H1 (cell line): ENCODE measurements around the gene PTPRE. TPM values are rescaled to one million over a fixed set of nuclear protein-coding genes. Genes with fewer than 3 reads are reported as not detected.

Experiments used
- CTCF ChIA-PET: fragments of 300-600 bp; sonication (Branson Sonifier 250); formaldehyde crosslinking; loops from one replicate; lab custom pipeline; 2021; ENCODE audit not compliant: partially characterized antibody; lab: Charles Lee
- POLR2A ChIA-PET: fragments of 300-600 bp; sonication (Branson Sonifier 250); formaldehyde crosslinking; loops from one replicate; lab custom pipeline; 2021; ENCODE audit warnings: inconsistent platforms; ENCODE audit not compliant: partially characterized antibody; lab: Charles Lee
- DNase-seq, 2 experiments: peaks; one replicate each; pipeline versions ENCODE4 v3.0.0 to v3.0.0-alpha.2; 2010 to 2022; ENCODE audit warnings: low spot score in 2 of 2, low read depth in 1 of 2, mixed read lengths in 1 of 2
- FAIRE-seq: peaks from 2 replicates; lab custom pipeline; 2011; peaks lifted over from hg19 to GRCh38; lab: Jason Lieb, UNC
- H2AFZ ChIP-seq: 2 replicates; pipeline ENCODE4 v1.8.1; 2012; ENCODE audit warnings: low read length, inconsistent platforms
- H2AK5ac ChIP-seq: 2 replicates; pipeline ENCODE4 v1.6.1; 2013; ENCODE audit warnings: low read depth, low read length
- H2BK120ac ChIP-seq: replicated peaks from 2 replicates; pipeline ENCODE3; 2013; ENCODE audit warnings: low read depth, low read length, inconsistent platforms
- H2BK12ac ChIP-seq: 2 replicates; pipeline ENCODE4 v1.6.1; 2013; ENCODE audit warnings: low read depth, low read length
- H2BK15ac ChIP-seq: 2 replicates; pipeline ENCODE4 v1.6.1; 2013; ENCODE audit warnings: low read length
- H2BK20ac ChIP-seq: 2 replicates; pipeline ENCODE4 v1.6.1; 2013; ENCODE audit warnings: low read length
- H2BK5ac ChIP-seq: 2 replicates; pipeline ENCODE4 v1.6.1; 2013; ENCODE audit warnings: low read depth, low read length
- H3K14ac ChIP-seq: 2 replicates; pipeline ENCODE4 v1.6.1; 2013; ENCODE audit warnings: inconsistent platforms; ENCODE audit not compliant: insufficient read length
- H3K18ac ChIP-seq: 2 replicates; pipeline ENCODE4 v1.6.1; 2013; ENCODE audit warnings: low read length; ENCODE audit errors: extremely low read depth
- H3K23ac ChIP-seq: 2 replicates; pipeline ENCODE4 v1.6.1; 2013; ENCODE audit warnings: inconsistent platforms; ENCODE audit not compliant: insufficient read length
- H3K23me2 ChIP-seq: 2 replicates; pipeline ENCODE4 v1.6.1; 2013; ENCODE audit warnings: low read depth, low read length
- H3K27ac ChIP-seq: 2 replicates; pipeline ENCODE4 v1.6.1; 2011; ENCODE audit warnings: low read depth, low read length, inconsistent platforms
- H3K27me3 ChIP-seq, 4 experiments: replicated peaks in 1 of 4; 1 replicate in 1 of 4; 2 replicates in 3 of 4; pipeline versions ENCODE4 v1.6.1 to v1.8.1; 2011 to 2013; ENCODE audit warnings: low read length in 3 of 4, mild to moderate bottlenecking in 3 of 4, inconsistent platforms in 2 of 4, mixed read lengths in 2 of 4, moderate library complexity in 1 of 4; ENCODE audit not compliant: control insufficient read depth in 3 of 4, insufficient read depth in 3 of 4; ENCODE audit errors: extremely low read depth in 1 of 4
- H3K36me3 ChIP-seq, 4 experiments: 2 replicates each; pipeline versions ENCODE4 v1.6.1 to v1.8.1; 2011 to 2013; ENCODE audit warnings: mild to moderate bottlenecking in 4 of 4, low read length in 3 of 4, moderate library complexity in 2 of 4, control low read depth in 1 of 4, inconsistent platforms in 1 of 4; ENCODE audit not compliant: insufficient read depth in 4 of 4, control insufficient read depth in 2 of 4
- H3K4ac ChIP-seq: replicated peaks from 2 replicates; pipeline ENCODE3; 2013; ENCODE audit warnings: low read length, low read depth, mixed read lengths, inconsistent platforms; ENCODE audit not compliant: insufficient read length
- H3K4me1 ChIP-seq, 4 experiments: replicated peaks in 1 of 4; 1 replicate in 1 of 4; 2 replicates in 3 of 4; pipeline versions ENCODE4 v1.6.1 to v1.8.1; 2011 to 2013; ENCODE audit warnings: low read length in 3 of 4, inconsistent platforms in 2 of 4, mixed read lengths in 1 of 4; ENCODE audit not compliant: insufficient read depth in 4 of 4, control insufficient read depth in 3 of 4
- H3K4me2 ChIP-seq, 2 experiments: 2 replicates each; pipeline versions ENCODE4 v1.6.1 to v1.8.1; 2011 to 2013; ENCODE audit warnings: low read depth in 2 of 2, low read length in 2 of 2, control low read depth in 1 of 2, inconsistent platforms in 1 of 2, mild to moderate bottlenecking in 1 of 2; ENCODE audit not compliant: insufficient read depth in 1 of 2
- H3K4me3 ChIP-seq, 4 experiments: fragments of 200-600, 300-600 bp in 1 of 4; sonication (generic), shearing (Covaris generic), sonication (Bioruptor Twin) in 1 of 4; 2 replicates each; pipeline versions ENCODE4 v1.5.1 to v1.8.1; 2011 to 2016; ENCODE audit warnings: low read length in 4 of 4, low read depth in 3 of 4, control low read depth in 2 of 4, inconsistent platforms in 2 of 4, mild to moderate bottlenecking in 2 of 4, mixed read lengths in 1 of 4, moderate library complexity in 1 of 4; ENCODE audit not compliant: insufficient read depth in 2 of 4; ENCODE audit errors: extremely low read depth in 1 of 4
- H3K56ac ChIP-seq: replicated peaks from 2 replicates; pipeline ENCODE3; 2013; ENCODE audit warnings: low read depth, mild to moderate bottlenecking, mixed read lengths, low read length, inconsistent platforms; ENCODE audit not compliant: insufficient read length
- H3K79me1 ChIP-seq: 2 replicates; pipeline ENCODE4 v1.6.1; 2013; ENCODE audit warnings: low read depth, low read length, control low read depth
- H3K79me2 ChIP-seq, 2 experiments: 2 replicates each; pipeline versions ENCODE4 v1.6.1 to v1.8.1; 2012 to 2013; ENCODE audit warnings: low read length in 2 of 2, mild to moderate bottlenecking in 2 of 2, inconsistent platforms in 1 of 2; ENCODE audit not compliant: insufficient read depth in 2 of 2, control insufficient read depth in 1 of 2
- H3K9ac ChIP-seq, 4 experiments: replicated peaks in 1 of 4; 1 replicate in 1 of 4; 2 replicates in 3 of 4; pipeline versions ENCODE4 v1.6.1 to v1.8.1; 2011 to 2013; ENCODE audit warnings: low read depth in 3 of 4, low read length in 3 of 4, control low read depth in 2 of 4, mild to moderate bottlenecking in 2 of 4, moderate library complexity in 2 of 4, inconsistent platforms in 1 of 4; ENCODE audit errors: extremely low read depth in 1 of 4
- H3K9me3 ChIP-seq, 2 experiments: 2 replicates each; pipeline versions ENCODE4 v1.6.1 to v1.8.1; 2012 to 2013; ENCODE audit warnings: mild to moderate bottlenecking in 2 of 2, moderate library complexity in 2 of 2, control low read depth in 1 of 2, inconsistent platforms in 1 of 2, low read depth in 1 of 2, low read length in 1 of 2, mixed read lengths in 1 of 2; ENCODE audit not compliant: insufficient read depth in 2 of 2
- H4K20me1 ChIP-seq, 2 experiments: replicated peaks in 1 of 2; 2 replicates each; pipeline versions ENCODE3 to v1.8.1; 2011 to 2013; ENCODE audit warnings: inconsistent platforms in 2 of 2, low read length in 2 of 2, mild to moderate bottlenecking in 1 of 2; ENCODE audit not compliant: insufficient read depth in 2 of 2, control insufficient read depth in 1 of 2
- H4K5ac ChIP-seq: 2 replicates; pipeline ENCODE4 v1.6.1; 2013; ENCODE audit warnings: low read length, low read depth, mixed read lengths, inconsistent platforms; ENCODE audit not compliant: insufficient read length
- H4K8ac ChIP-seq: 2 replicates; pipeline ENCODE4 v1.8.0; 2013; ENCODE audit warnings: mild to moderate bottlenecking, moderate library complexity, low read length, inconsistent platforms; ENCODE audit not compliant: insufficient read depth; ENCODE audit errors: extremely low read depth
- H4K91ac ChIP-seq: replicated peaks from 2 replicates; pipeline ENCODE3; 2013; ENCODE audit warnings: low read length, mixed read lengths, inconsistent platforms; ENCODE audit not compliant: insufficient read length
- ASH2L ChIP-seq: fragments of 200-600, 300-600 bp; sonication (generic); IDR thresholded peaks from one replicate; pipeline ENCODE4 v1.7.1; 2017; ENCODE audit warnings: low read length
- CBX5 ChIP-seq: fragments of 300-800, 300-1000 bp; sonication (generic); IDR thresholded peaks from 2 replicates; pipeline ENCODE4 v1.7.1; 2016; ENCODE audit warnings: antibody characterized with exemption, low read length, low read depth
- CHD2 ChIP-seq: IDR thresholded peaks from 2 replicates; pipeline ENCODE4 v1.6.1; 2012; ENCODE audit warnings: low read length, improper control_type of control experiment
- EP300 ChIP-seq, 2 experiments: IDR thresholded peaks; 1 replicate in 1 of 2; 2 replicates in 1 of 2; pipeline ENCODE4 v1.6.1; 2011 to 2012; ENCODE audit warnings: low read depth in 2 of 2, low read length in 2 of 2, mild to moderate bottlenecking in 2 of 2, borderline replicate concordance in 1 of 2, inconsistent platforms in 1 of 2, moderate library complexity in 1 of 2
- FOSL1 ChIP-seq: IDR thresholded peaks from 2 replicates; pipeline ENCODE4 v1.6.1; 2011; ENCODE audit warnings: mild to moderate bottlenecking, low read depth, low read length, moderate library complexity; ENCODE audit not compliant: insufficient read depth
- JUN ChIP-seq: IDR thresholded peaks from 2 replicates; pipeline ENCODE4 v1.6.1; 2011; ENCODE audit warnings: low read depth, mild to moderate bottlenecking, improper control_type of control experiment, low read length
- MAFK ChIP-seq: IDR thresholded peaks from 2 replicates; pipeline ENCODE4 v1.6.1; 2012; ENCODE audit warnings: low read depth, mild to moderate bottlenecking, improper control_type of control experiment, low read length
- POU5F1 ChIP-seq: IDR thresholded peaks from 2 replicates; pipeline ENCODE4 v1.6.1; 2011; ENCODE audit warnings: low read depth, mild to moderate bottlenecking, low read length, moderate library complexity
- RFX5 ChIP-seq: IDR thresholded peaks from 2 replicates; pipeline ENCODE4 v1.6.1; 2011; ENCODE audit warnings: low read depth, low read length, improper control_type of control experiment, borderline replicate concordance
- TBP ChIP-seq: IDR thresholded peaks from 2 replicates; pipeline ENCODE4 v1.6.1; 2011; ENCODE audit warnings: low read depth, low read length, improper control_type of control experiment
- WGBS, 2 experiments: shearing (Covaris generic) in 1 of 2; methylation state at CpG; one replicate each; pipeline versions ENCODE4 v1.1.6 to v1.1.7; 2013 to 2015; ENCODE audit warnings: low lambda C conversion rate in 2 of 2, mixed read lengths in 2 of 2, inconsistent platforms in 1 of 2, low coverage in 1 of 2, missing lambda C conversion rate in 1 of 2; ENCODE audit not compliant: insufficient replicate concordance in 2 of 2, insufficient coverage in 1 of 2, insufficient read length in 1 of 2; ENCODE audit errors: extremely low coverage in 1 of 2, missing lambda C conversion rate in 1 of 2; 5-methylcytosine and 5-hydroxymethylcytosine counted together
- polyA plus RNA-seq, 7 experiments: library from polyadenylated mRNA; depleted of rRNA in 3 of 7; stranded (reverse) in 5 of 7; unstranded in 2 of 7; fragments of >200 nt in 5 of 7; fragments of 200-250 nt in 2 of 7; gene quantifications; 1 replicate in 5 of 7; 2 replicates in 1 of 7; 4 replicates in 1 of 7; pipeline versions ENCODE4 v1.2.1 to v1.2.3, GENCODE V29; 2011 to 2013; ENCODE audit warnings: missing spikeins in 2 of 7, mixed read lengths in 2 of 7
- total RNA-seq: library from RNA; stranded (reverse); fragmentation: NEBNext Ultra II Directional; extraction: Animal tissue kit (Norgen Biotek cat#: 25700); gene quantifications from 2 replicates; pipeline ENCODE4 v1.2.1, GENCODE V29; 2021

The PTPRE gene
- total and polyA plus RNA-seq, 2 of the 8 experiments (the other 6 are each of a cell fraction or from before 2014, with no cell fraction given): 0.33 to 0.54 TPM

DNA sequence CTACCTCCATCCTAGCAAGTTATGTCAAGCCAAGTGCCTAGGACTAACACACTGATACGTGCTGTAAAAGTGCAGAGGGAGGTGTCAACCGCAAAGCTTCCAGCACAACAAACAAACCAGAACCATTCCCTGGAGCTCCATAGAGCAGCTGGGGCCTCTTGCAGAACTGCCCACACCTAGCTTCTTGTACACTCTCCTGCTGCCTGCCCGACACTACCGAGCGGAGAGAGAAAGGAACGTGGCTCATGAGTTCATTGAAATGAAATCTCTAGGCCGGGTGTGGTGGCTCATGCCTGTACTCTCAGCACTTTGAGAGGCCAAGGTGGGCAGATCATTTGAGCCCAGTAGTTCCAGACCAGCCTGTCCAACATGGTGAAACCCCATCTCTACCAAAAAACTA lies 145.8 kb downstream of the PTPRE start:
- Histone ChIP-seq H3K4me3 (no peak overlapping the region), H2BK5ac (no peak overlapping the region), H2BK15ac (no peak overlapping the region)
- no peak for TF ChIP-seq EP300 (IDR thresholded peaks at IDR 0.05; ENCODE audit: borderline replicate concordance in 1 of 2, low read depth in 2 of 2, low read length in 2 of 2)
- TF ChIP-seq FOSL1: no peak
- TF ChIP-seq POU5F1: no peak
- TF ChIP-seq RFX5: no peak
- no peak for TF ChIP-seq CHD2
- no peak for TF ChIP-seq TBP
- TF ChIP-seq CBX5: no peak
- TF ChIP-seq JUN: no peak
- no peak for TF ChIP-seq MAFK
- TF ChIP-seq ASH2L: no peak
- TF ChIP-seq, all 59 proteins: peak for 0
- H4K5ac ChIP-seq: no peak overlapping the region
- no peak overlapping the region; the same call in 1 of the 2 replicates for H4K8ac ChIP-seq
- no peaks in the 10 kb centered on the region for H3K4me1 ChIP-seq
- H3K14ac ChIP-seq: no peak overlapping the region
- peaks cover 4% of the 10 kb centered on the region; the same call in 1 of the 2 replicates for H3K23me2 ChIP-seq
- no peaks in the 10 kb centered on the region for H3K36me3 ChIP-seq
- no peaks in the 10 kb centered on the region for H3K9me3 ChIP-seq
- no peak overlapping the region for H3K4ac ChIP-seq
- H2AFZ ChIP-seq: no peak overlapping the region
- ChIA-PET POLR2A (interaction anchor here (1.1 kb wide), 1 partner anchor 12 kb away, joined by 3 read pairs; no protein-coding TSS in a partner anchor), CTCF (interaction anchor here (1.2 to 5.3 kb wide), 5 partner anchors 9 to 182 kb away, joined by 4 to 25 read pairs (median 9); no protein-coding TSS in a partner anchor)
- no peaks in the 10 kb centered on the region for H3K79me1 ChIP-seq
- FAIRE-seq (no peak), DNase-seq (no peak)
- no peak overlapping the region for H3K23ac ChIP-seq
- peaks cover 0 to 1% of the 10 kb centered on the region in 2 experiments for H4K20me1 ChIP-seq
- H3K27ac ChIP-seq: no peak overlapping the region
- H3K4me2 ChIP-seq: no peak overlapping the region
- no peak overlapping the region for H2BK20ac ChIP-seq
- no peak overlapping the region for H2BK120ac ChIP-seq
- no peak overlapping the region for H4K91ac ChIP-seq
- H2BK12ac ChIP-seq: no peak overlapping the region
- H3K9ac ChIP-seq: no peak overlapping the region
- no peak overlapping the region for H2AK5ac ChIP-seq
- 93% methylated on average over 7 of the region's 7 CpGs; no CpG with 5 or more reads in 1 of the 2 experiments for WGBS, 2 experiments
- no peak overlapping the region for H3K56ac ChIP-seq
- no peaks in the 10 kb centered on the region for H3K79me2 ChIP-seq
- H3K18ac ChIP-seq: no peak overlapping the region
- H3K27me3 ChIP-seq: no peaks in the 10 kb centered on the region
